NCI-H69 (cell line): ENCODE data around the gene ETFB.
A peak's percentile ranks its signal among the peaks of the same experiment; 100 is the strongest.

Source experiments
- DNase-seq: peaks from one replicate; lab custom pipeline; 2025; lab: John Stamatoyannopoulos, UW

ETFB gene

GRCh38 chr19:51372649-51373504 is 6.7 kb upstream of the ETFB start, which contains the start of gene NKG7:
Gene NKG7, minus strand, starts transcription at chr19:51372654. Its CDS starts 119 bp downstream, at chr19:51372535.
- no peak for DNase-seq

DNA sequence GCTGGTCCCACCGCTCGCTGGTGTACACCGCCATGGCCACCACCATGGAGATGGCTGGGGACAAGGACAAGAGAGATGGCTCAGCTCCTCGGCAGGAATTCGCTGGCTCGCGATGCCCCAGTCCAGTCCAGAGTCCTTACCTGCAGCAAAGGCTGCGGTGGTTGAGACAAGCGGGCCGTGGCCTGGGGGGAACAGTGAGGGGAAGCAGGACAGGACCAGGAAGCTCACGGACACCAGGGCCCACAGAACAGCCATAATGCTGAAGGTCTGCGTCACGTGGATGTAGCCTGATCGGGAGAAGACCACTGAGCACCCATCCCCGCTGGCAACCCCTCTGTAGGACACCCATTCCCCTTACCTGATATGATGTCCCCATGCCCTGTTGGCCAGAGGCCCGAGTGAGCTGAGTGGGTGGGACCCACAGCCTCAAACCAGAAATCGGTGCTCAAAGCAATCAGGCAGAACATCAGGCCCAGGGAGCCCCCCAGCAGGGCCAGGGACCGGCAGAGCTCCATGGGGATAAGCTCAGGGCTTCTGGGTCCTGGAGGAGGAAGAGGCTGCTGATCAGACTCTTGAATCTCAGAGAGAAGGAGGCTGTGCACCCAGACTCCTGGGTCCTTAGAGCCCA is 5.9 kb upstream of the ETFB start:
- DNase-seq = no peak

DNA sequence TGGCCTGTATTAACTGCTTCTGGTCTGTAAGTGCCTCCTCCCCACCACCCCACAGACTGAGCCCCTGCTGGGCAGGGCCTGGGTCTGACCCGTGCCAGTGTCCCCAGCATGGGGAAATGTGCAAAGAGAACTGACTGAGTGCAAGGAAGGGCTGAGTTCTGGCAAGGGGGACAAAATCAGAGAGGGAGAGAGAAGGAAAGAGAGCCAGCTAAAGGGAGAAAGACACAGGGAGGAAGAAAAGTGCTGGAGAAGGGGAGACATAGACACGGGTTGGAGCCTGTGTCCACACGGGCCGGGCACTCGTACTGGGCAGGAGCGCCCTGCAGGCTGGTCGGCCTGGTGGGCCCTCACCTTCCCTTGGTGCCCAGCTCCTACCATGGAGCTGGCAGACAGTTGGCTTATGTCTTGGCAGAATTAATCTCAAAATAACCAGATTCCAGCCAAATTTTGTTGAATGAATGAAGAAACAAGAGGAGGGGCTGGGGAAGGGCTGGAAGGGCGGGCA is 5.0 kb upstream of the ETFB start:
- no peak for DNase-seq

DNA sequence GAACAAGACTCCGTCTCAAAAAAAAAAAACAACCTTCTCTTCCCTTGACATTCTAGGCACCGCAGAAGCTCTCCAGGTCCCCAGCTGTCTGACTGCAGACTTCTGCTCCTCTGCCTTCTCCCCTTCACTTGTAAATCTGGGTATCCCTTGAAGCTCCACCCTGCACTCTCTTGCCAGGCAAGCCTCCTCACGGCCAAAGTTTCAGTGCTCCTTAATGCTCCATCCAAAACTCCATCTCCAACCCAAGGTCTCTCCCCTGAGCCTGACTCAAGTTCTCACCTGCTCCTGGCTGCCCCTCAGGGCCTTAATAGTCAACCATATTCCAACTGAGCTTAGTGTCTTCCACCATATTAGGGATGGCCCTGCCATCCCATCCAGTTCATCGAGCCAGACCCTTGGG is 4.0 kb upstream of the ETFB start:
- DNase-seq = no peak

DNA sequence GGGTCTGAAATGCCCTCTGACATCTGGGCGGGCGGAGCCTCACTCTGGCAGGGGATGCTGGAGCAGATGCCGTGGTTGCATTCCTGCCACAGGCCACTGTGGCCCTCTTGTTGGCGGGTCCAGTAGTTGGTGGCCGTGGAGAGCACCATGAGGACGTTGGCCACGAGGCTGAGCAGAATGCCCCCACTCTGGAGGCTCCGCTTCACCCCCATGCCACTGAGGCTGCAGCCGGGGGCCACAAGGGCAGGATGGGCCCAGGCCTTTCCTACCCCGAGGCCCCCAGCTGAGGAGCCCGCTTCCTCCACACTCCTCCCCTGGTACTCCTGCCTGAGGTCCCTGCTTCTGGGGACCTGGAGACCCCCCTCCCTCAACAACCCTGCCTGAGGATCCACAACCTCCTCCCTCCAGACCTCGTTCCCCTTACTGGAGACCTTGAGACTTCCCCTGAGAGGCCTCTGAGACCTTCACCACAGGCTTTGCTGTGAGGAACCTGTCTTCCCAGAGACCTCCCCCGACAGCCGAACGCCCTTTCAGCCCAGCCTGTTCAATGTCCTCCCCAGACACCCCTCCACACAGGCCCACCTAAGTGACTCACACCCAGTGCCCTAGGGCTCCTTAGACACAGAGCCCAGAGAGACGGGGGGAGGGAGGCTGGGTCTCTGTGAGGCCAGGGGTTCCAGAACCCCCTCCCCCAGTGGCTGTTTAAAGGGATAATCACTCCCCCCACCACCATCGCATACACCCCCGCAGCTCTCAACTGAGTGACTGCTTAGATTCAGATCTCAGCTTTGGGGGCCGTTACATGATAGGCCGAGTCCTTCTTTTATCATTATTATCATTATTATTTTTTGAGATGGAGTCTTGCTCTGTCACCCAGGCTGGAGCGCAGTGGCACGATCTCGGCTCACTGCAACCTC is 2.4 kb upstream of the ETFB start, which contains the start of gene CLDND2:
TSS of gene CLDND2 (minus strand) at position 638 of the 917 bp plus-strand sequence. CDS start at position 212, 426 bp downstream.
- no peak for DNase-seq

DNA sequence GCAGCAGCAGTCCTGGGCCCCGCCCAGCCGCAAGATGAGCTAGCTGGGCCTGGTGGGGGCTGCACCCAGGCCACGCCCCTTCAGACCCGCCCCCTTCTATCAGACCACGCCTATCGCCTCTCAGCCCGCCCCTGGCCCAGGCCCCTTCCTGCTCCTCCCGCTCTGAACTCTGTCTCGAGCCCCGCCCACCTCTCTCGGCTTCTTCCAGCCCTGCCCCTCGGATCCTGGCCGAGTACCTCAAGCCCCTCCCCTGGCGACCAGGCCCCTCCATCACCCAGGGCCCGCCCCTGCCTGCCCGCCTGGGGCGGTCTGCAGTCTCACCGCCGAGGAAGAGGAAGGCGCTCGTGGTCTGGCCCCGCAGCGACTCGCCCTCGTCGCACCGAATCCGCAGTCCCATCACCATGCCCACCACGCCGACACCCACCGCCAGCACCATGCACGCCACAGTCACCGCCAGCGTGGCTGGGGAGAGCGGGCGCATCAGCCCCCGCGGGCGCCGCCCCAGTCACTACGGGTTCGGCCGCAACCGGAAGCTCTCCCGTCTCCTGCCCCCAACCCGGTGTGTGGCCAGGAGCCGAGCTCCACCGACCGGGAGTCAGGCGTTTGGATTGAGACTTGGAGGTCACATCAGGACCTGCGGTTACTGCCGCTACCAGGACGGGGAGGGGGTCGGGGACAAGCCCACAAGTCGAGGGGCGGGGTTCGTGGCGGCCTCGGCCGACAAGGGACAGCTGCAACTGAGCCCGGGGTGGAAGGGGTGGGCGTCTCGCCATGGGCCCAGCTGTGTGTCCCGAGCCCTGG is 1.6 kb upstream of the ETFB start:
- peak; percentile 49 for DNase-seq

- no peak for DNase-seq
Measured at GRCh38 chr19:51367255-51367564, 1.0 kb upstream of the ETFB start.

- peak; percentile 66 for DNase-seq
Measured at GRCh38 chr19:51366389-51367254, 434 bp upstream of the ETFB start.

- DNase-seq = no peak
Measured at GRCh38 chr19:51365211-51365964, 800 bp downstream of the ETFB start.

GRCh38 chr19:51364200-51365106 is 1.7 kb downstream of the ETFB start:
- no peak for DNase-seq

DNA sequence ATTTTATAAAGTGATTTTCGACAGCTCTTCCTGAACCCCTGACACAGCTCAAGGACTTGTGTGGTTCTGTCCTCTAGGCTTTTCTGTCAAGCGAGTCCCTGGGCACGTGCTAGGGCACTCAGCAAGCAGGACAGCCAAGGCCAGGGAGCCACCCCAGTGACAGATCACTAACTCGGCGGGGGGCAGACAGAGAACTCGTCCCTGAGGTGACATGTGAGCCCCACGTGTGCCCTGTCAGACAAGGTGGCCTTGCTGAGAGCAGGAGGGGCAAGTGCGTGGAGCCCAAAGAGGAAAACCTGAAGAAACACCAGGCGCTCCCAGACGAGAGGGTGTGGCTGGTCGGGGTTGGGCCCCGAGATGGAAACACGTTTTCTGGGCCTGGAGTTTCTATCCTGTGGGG is 4.9 kb downstream of the ETFB start:
- DNase-seq = no peak

GRCh38 chr19:51359294-51359693 is 6.9 kb downstream of the ETFB start:
- DNase-seq = no peak

DNA sequence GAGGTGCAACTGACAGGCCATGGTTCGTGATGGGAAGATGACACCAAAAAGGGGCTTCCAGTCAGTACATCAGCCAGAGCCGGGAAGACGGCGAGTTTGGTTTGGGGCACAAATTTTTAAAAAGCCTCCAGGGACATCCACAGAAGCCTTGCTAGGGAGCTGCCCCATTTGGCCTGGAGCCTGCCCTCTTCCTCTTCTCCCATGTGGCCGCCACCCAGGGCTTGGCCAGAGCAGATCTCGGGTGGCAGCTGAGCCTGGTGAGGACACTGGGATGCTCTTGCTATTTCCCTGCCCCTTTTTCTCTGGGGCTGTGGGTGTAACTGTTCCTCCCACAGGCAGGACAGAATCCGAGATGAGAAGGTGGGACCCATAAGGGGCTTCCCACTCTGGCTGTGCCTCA is 8.2 kb downstream of the ETFB start:
- DNase-seq = no peak

DNA sequence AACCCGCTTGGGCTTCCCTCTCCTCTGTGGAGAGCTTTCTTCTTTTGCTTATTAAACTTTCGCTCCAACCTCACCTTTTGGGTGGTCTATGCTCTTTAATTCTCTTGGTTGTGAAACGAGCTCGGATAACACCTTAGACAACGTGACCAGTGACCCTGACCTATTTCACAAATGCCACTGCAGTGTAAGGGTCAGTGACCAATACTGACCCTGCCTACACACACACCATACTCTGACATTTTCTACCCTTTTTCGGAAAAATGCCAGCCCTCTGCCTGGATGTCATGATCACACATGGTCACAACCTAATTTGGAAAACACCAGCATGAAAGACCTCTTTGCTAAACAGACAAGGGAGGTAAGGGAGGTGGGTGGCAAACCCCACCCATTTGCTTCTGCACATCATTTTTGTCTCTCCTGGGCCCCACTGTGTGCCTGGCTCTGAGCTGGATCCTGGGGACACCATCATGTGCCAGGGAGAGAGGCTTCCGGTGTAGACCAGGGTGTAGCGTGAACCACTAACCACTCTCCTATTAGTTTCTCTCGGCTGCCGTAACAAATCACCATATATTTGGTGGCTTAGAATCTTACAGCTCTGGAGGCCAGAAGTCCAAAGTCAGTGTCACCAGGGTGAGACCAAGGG is 9.9 kb downstream of the ETFB start:
- DNase-seq = no peak

GRCh38 chr19:51354742-51355148 is 11.4 kb downstream of the ETFB start:
- DNase-seq = no peak

GRCh38 chr19:51354103-51354741 is 12.0 kb downstream of the ETFB start:
- DNase-seq = no peak

GRCh38 chr19:51352783-51353360 is 13.3 kb downstream of the ETFB start:
- DNase-seq = no peak
